Central memory CD8-positive, alpha-beta T cell (primary cell): Measurements from ENCODE around the gene IRS2.
"Not testable (repeated sequence)": the region's sequence is repeated elsewhere in the genome, so short reads cannot be mapped to it uniquely, and the experiment has no call there.

Experiments
- ATAC-seq: fragments of 150-1000 bp; cut with Tn5 transposase; replicated peaks from 2 replicates; pipeline ENCODE4 v1.10.0; 2022; ENCODE audit warnings: mild to moderate bottlenecking, moderate FRiP score, moderate number of reproducible peaks; ENCODE audit not compliant: poor library complexity, severe bottlenecking; ENCODE audit errors: extremely low read depth
- DNase-seq, 2 donors: peaks; one replicate each; pipeline ENCODE4 v3.0.0; 2021; ENCODE audit warnings: low spot score in 2 of 2
- H3K27ac Mint-ChIP-seq: one replicate; pipeline ENCODE4 v1.8.0; 2022; ENCODE audit warnings: low read depth, mild to moderate bottlenecking, moderate library complexity, mixed read lengths
- H3K27me3 Mint-ChIP-seq: one replicate; pipeline ENCODE4 v1.8.0; 2022; ENCODE audit warnings: mixed read lengths
- H3K36me3 Mint-ChIP-seq: one replicate; pipeline ENCODE4 v1.8.0; 2022; ENCODE audit warnings: mild to moderate bottlenecking, moderate library complexity, mixed read lengths; ENCODE audit not compliant: insufficient read depth
- H3K4me1 Mint-ChIP-seq: one replicate; pipeline ENCODE4 v1.8.0; 2022; ENCODE audit warnings: mixed read lengths
- H3K4me3 Mint-ChIP-seq: one replicate; pipeline ENCODE4 v1.8.0; 2022; ENCODE audit warnings: mild to moderate bottlenecking, moderate library complexity, mixed read lengths
- H3K9me3 Mint-ChIP-seq: one replicate; pipeline ENCODE4 v1.8.0; 2022; ENCODE audit warnings: mixed read lengths

IRS2 gene

GRCh38 chr13:109741966-109742365 lies 44.4 kb downstream of the IRS2 start:
- Mint-ChIP-seq H3K36me3 (no peaks in the 10 kb centered on the region), H3K4me3 (no peak overlapping the region), H3K27me3 (no peaks in the 10 kb centered on the region), H3K4me1 (no peaks in the 10 kb centered on the region), H3K27ac (no peak overlapping the region), H3K9me3 (peaks cover 10% of the 10 kb centered on the region)
- ATAC-seq = no peak
- no peak for DNase-seq

GRCh38 chr13:109740721-109741120 lies 45.7 kb downstream of the IRS2 start:
- Mint-ChIP-seq H3K4me3 (no peak overlapping the region), H3K4me1 (no peaks in the 10 kb centered on the region), H3K27me3 (no peaks in the 10 kb centered on the region), H3K9me3 (peaks cover 4% of the 10 kb centered on the region), H3K27ac (no peak overlapping the region), H3K36me3 (no peaks in the 10 kb centered on the region)
- ATAC-seq = no peak
- no peak for DNase-seq

GRCh38 chr13:109740121-109740520 lies 46.3 kb downstream of the IRS2 start:
- H3K9me3 Mint-ChIP-seq = peaks cover 4% of the 10 kb centered on the region
- no peaks in the 10 kb centered on the region for H3K4me1 Mint-ChIP-seq
- no peak overlapping the region for H3K4me3 Mint-ChIP-seq
- no peaks in the 10 kb centered on the region for H3K27me3 Mint-ChIP-seq
- H3K36me3 Mint-ChIP-seq = no peaks in the 10 kb centered on the region
- DNase-seq (no peak), ATAC-seq (no peak)
- H3K27ac Mint-ChIP-seq = no peak overlapping the region

- ATAC-seq (no peak), DNase-seq (no peak)
- Mint-ChIP-seq H3K9me3 (peaks cover 2% of the 10 kb centered on the region), H3K4me1 (no peaks in the 10 kb centered on the region), H3K27ac (no peak overlapping the region), H3K4me3 (no peak overlapping the region), H3K27me3 (no peaks in the 10 kb centered on the region), H3K36me3 (no peaks in the 10 kb centered on the region)
Observed at GRCh38 chr13:109738298-109738746, 48.1 kb downstream of the IRS2 start.

GRCh38 chr13:109737606-109738005 lies 48.8 kb downstream of the IRS2 start:
- ATAC-seq (no peak), DNase-seq (no peak)
- Mint-ChIP-seq H3K9me3 (peaks cover 4% of the 10 kb centered on the region), H3K4me1 (no peaks in the 10 kb centered on the region), H3K27me3 (no peaks in the 10 kb centered on the region), H3K4me3 (no peak overlapping the region), H3K36me3 (no peaks in the 10 kb centered on the region), H3K27ac (no peak overlapping the region)

- no peak overlapping the region for H3K4me3 Mint-ChIP-seq
- ATAC-seq (no peak), DNase-seq (no peak)
- peaks cover 4% of the 10 kb centered on the region for H3K9me3 Mint-ChIP-seq
- H3K27ac Mint-ChIP-seq = no peak overlapping the region
- no peaks in the 10 kb centered on the region for H3K4me1 Mint-ChIP-seq
- no peaks in the 10 kb centered on the region for H3K36me3 Mint-ChIP-seq
- no peaks in the 10 kb centered on the region for H3K27me3 Mint-ChIP-seq
Observed at GRCh38 chr13:109737046-109737573, 49.3 kb downstream of the IRS2 start.

- H3K36me3 Mint-ChIP-seq = no peaks in the 10 kb centered on the region
- no peak for ATAC-seq
- peaks cover 4% of the 10 kb centered on the region for H3K9me3 Mint-ChIP-seq
Observed at GRCh38 chr13:109735436-109735966, 50.9 kb downstream of the IRS2 start.

GRCh38 chr13:109734002-109734785 lies 52.2 kb downstream of the IRS2 start:
- Mint-ChIP-seq H3K4me3 (no peak overlapping the region), H3K4me1 (no peaks in the 10 kb centered on the region), H3K9me3 (peaks cover 4% of the 10 kb centered on the region), H3K27me3 (no peaks in the 10 kb centered on the region), H3K36me3 (peaks cover 1% of the 10 kb centered on the region), H3K27ac (no peak overlapping the region)
- no peak for ATAC-seq
- no peak for DNase-seq

More at GRCh38 chr13:109735436-109735966, 50.9 kb downstream of the IRS2 start:
- H3K4me1 Mint-ChIP-seq = no peaks in the 10 kb centered on the region
- no peaks in the 10 kb centered on the region for H3K27me3 Mint-ChIP-seq
- no peak overlapping the region for H3K27ac Mint-ChIP-seq
- no peak for DNase-seq
- no peak overlapping the region for H3K4me3 Mint-ChIP-seq

- ATAC-seq (no peak), DNase-seq (no peak)
- Mint-ChIP-seq H3K27ac (no peak overlapping the region), H3K27me3 (no peaks in the 10 kb centered on the region), H3K4me1 (no peaks in the 10 kb centered on the region), H3K36me3 (peaks cover 1% of the 10 kb centered on the region), H3K9me3 (peaks cover 4% of the 10 kb centered on the region), H3K4me3 (no peak overlapping the region)
Observed at GRCh38 chr13:109733550-109733949, 52.8 kb downstream of the IRS2 start.

- H3K27ac Mint-ChIP-seq, H3K9me3 Mint-ChIP-seq, H3K4me1 Mint-ChIP-seq, H3K36me3 Mint-ChIP-seq, H3K27me3 Mint-ChIP-seq, DNase-seq, ATAC-seq: not testable (repeated sequence)
- H3K4me3 Mint-ChIP-seq = peak overlapping the region; percentile 33
Observed at GRCh38 chr13:109732470-109733170, 53.8 kb downstream of the IRS2 start.

- Mint-ChIP-seq H3K4me1 (no peaks in the 10 kb centered on the region), H3K27ac (no peak overlapping the region), H3K9me3 (peaks cover 4% of the 10 kb centered on the region), H3K4me3 (no peak overlapping the region), H3K27me3 (no peaks in the 10 kb centered on the region), H3K36me3 (peaks cover 1% of the 10 kb centered on the region)
- ATAC-seq = no peak
- no peak for DNase-seq
Observed at GRCh38 chr13:109730812-109731335, 55.5 kb downstream of the IRS2 start.

- DNase-seq = no peak
- Mint-ChIP-seq H3K9me3 (peaks cover 4% of the 10 kb centered on the region), H3K36me3 (peaks cover 1% of the 10 kb centered on the region), H3K4me3 (no peak overlapping the region), H3K27me3 (no peaks in the 10 kb centered on the region), H3K4me1 (no peaks in the 10 kb centered on the region), H3K27ac (no peak overlapping the region)
- no peak for ATAC-seq
Observed at GRCh38 chr13:109728791-109729731, 57.3 kb downstream of the IRS2 start.
